ENCODE data around the gene TNS1.

GRCh38 chr2:218032336-218033171 lies 29.8 kb upstream of the TNS1 start:
- TF ChIP-seq CTCF (IDR thresholded peaks at IDR 0.05; ENCODE audit: low read length) (no peak), EZH2 (optimal IDR thresholded peaks at IDR 0.05; ENCODE audit: low read depth, low read length) (no peak), EZH2phosphoT487 (IDR thresholded peaks at IDR 0.05; ENCODE audit: low read length) (no peak)

Measured in MM.1S (cell line).